ENCODE measurements around the gene GPC6. TPM values are rescaled to one million over a fixed set of nuclear protein-coding genes. Genes with fewer than 3 reads are reported as not detected.

Gene GPC6
- total RNA-seq, 1 donor from 2014 or later: 13.8 TPM

DNA sequence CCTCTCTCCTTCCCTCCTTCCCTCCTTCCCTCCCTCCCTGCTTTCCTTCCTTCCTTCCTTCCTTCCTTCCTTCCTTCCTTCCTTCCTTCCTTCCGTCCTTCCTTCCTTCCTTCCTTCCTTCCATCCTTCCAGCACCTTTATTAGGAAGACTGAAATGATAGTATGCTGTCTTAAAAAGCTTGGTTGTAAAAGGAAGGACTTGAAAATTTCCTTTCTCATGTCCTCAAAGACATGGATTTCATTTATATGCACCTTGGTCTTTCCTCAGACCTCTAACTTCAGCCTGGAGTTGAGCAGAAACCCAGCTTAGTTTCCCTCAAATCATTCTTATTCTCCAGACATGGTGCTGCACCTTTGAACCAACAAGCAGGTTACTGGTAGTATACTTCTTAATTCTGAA lies 141.7 kb downstream of the GPC6 start:
- Histone ChIP-seq H3K9me3 (no peaks in the 10 kb centered on the region), H3K27ac (no peak overlapping the region), H3K36me3 (no peaks in the 10 kb centered on the region), H3K27me3 (no peaks in the 10 kb centered on the region), H3K4me3 (no peak overlapping the region), H3K4me1 (no peaks in the 10 kb centered on the region)
- TF ChIP-seq, protein P1, sequence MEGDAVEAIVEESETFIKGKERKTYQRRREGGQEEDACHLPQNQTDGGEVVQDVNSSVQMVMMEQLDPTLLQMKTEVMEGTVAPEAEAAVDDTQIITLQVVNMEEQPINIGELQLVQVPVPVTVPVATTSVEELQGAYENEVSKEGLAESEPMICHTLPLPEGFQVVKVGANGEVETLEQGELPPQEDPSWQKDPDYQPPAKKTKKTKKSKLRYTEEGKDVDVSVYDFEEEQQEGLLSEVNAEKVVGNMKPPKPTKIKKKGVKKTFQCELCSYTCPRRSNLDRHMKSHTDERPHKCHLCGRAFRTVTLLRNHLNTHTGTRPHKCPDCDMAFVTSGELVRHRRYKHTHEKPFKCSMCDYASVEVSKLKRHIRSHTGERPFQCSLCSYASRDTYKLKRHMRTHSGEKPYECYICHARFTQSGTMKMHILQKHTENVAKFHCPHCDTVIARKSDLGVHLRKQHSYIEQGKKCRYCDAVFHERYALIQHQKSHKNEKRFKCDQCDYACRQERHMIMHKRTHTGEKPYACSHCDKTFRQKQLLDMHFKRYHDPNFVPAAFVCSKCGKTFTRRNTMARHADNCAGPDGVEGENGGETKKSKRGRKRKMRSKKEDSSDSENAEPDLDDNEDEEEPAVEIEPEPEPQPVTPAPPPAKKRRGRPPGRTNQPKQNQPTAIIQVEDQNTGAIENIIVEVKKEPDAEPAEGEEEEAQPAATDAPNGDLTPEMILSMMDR (IDR thresholded peaks at IDR 0.05): no peak
- TF ChIP-seq POLR2AphosphoS5 (IDR thresholded peaks at IDR 0.05; ENCODE audit: insufficient read depth in 1 of 2, low read depth in 1 of 2) (no peak), POLR2A (IDR thresholded peaks at IDR 0.05) (no peak)
- intact Hi-C loops (cut with DNase I): no loop called here
- no peak for DNase-seq (ENCODE audit: extremely low spot score in 2 of 2)

GRCh38 chr13:93368718-93369117 lies 142.1 kb downstream of the GPC6 start:
- Histone ChIP-seq H3K36me3 (no peaks in the 10 kb centered on the region), H3K4me1 (no peaks in the 10 kb centered on the region), H3K27me3 (no peaks in the 10 kb centered on the region), H3K9me3 (no peaks in the 10 kb centered on the region), H3K27ac (no peak overlapping the region), H3K4me3 (no peak overlapping the region)
- intact Hi-C loops (cut with DNase I): no loop called here
- no peak for DNase-seq (ENCODE audit: extremely low spot score in 2 of 2)
- TF ChIP-seq, protein P1 (IDR thresholded peaks at IDR 0.05): no peak
- TF ChIP-seq POLR2AphosphoS5 (IDR thresholded peaks at IDR 0.05; ENCODE audit: insufficient read depth in 1 of 2, low read depth in 1 of 2) (no peak), POLR2A (IDR thresholded peaks at IDR 0.05) (no peak)

DNA sequence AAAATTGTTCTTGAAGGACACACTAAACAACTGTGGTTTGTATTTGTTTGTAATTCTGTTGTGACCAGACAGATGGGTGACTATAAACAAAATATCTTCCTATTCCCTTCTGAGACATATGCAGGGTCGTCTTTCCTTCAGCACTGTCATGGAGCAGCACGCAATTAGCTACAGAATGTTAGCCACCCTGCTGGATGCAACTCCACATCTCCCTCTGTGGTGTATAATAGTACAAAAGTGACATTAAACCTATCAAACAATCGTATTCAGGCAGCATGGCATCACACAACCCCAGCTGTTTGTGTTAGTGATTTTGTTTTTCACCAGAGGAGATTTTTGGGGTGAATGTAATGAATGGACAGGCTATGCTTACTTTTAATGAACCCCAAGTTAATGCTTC lies 146.2 kb downstream of the GPC6 start:
- Histone ChIP-seq H3K27ac (no peak overlapping the region), H3K27me3 (no peaks in the 10 kb centered on the region), H3K36me3 (no peaks in the 10 kb centered on the region), H3K9me3 (no peaks in the 10 kb centered on the region), H3K4me1 (no peaks in the 10 kb centered on the region), H3K4me3 (no peak overlapping the region)
- intact Hi-C loops (cut with DNase I): no loop called here
- DNase-seq (ENCODE audit: extremely low spot score in 2 of 2): no peak
- TF ChIP-seq, protein P1 (IDR thresholded peaks at IDR 0.05): no peak
- TF ChIP-seq POLR2AphosphoS5 (IDR thresholded peaks at IDR 0.05; ENCODE audit: insufficient read depth in 1 of 2, low read depth in 1 of 2): no peak
- TF ChIP-seq POLR2A (IDR thresholded peaks at IDR 0.05): no peak

DNA sequence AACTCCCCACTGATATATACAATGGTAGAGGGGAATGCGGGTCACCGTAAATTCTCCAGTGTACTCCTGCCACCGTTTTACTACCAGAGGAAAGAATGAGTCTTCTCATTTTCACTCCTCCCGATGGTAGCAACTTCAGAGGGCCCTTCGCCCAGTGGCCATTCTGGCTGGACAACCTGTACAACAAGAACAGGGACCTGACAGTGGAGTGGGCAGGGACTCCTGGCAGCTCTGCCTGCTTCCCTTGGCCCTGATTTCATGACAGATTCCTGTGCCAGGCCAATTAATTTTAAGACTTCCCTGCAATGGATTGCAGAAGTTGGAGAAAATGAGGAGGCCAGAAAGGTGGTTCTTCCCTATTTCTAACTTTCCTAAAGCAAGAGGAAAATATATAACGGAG lies 148.9 kb downstream of the GPC6 start:
- no peak for TF ChIP-seq POLR2A (IDR thresholded peaks at IDR 0.05)
- TF ChIP-seq POLR2AphosphoS5 (IDR thresholded peaks at IDR 0.05; ENCODE audit: insufficient read depth in 1 of 2, low read depth in 1 of 2): no peak
- TF ChIP-seq, protein P1 (IDR thresholded peaks at IDR 0.05): no peak
- Histone ChIP-seq H3K4me1 (no peaks in the 10 kb centered on the region), H3K4me3 (no peak overlapping the region), H3K36me3 (no peaks in the 10 kb centered on the region), H3K9me3 (no peaks in the 10 kb centered on the region), H3K27me3 (no peaks in the 10 kb centered on the region), H3K27ac (no peak overlapping the region)
- intact Hi-C loops (cut with DNase I): no loop called here
- DNase-seq (ENCODE audit: extremely low spot score in 2 of 2): no peak

- TF ChIP-seq POLR2A (IDR thresholded peaks at IDR 0.05) (no peak), POLR2AphosphoS5 (IDR thresholded peaks at IDR 0.05; ENCODE audit: insufficient read depth in 1 of 2, low read depth in 1 of 2) (no peak)
- TF ChIP-seq, protein P1 (IDR thresholded peaks at IDR 0.05): no peak
- H3K36me3 ChIP-seq: no peaks in the 10 kb centered on the region
- intact Hi-C loops (cut with DNase I): no loop called here
Measured at GRCh38 chr13:93377196-93377595, 150.6 kb downstream of the GPC6 start.

More at GRCh38 chr13:93377196-93377595, 150.6 kb downstream of the GPC6 start:
- no peaks in the 10 kb centered on the region for H3K4me1 ChIP-seq
- no peak for DNase-seq (ENCODE audit: extremely low spot score in 2 of 2)
- H3K27ac ChIP-seq: no peak overlapping the region
- H3K4me3 ChIP-seq: no peak overlapping the region
- no peaks in the 10 kb centered on the region for H3K27me3 ChIP-seq
- no peaks in the 10 kb centered on the region for H3K9me3 ChIP-seq

Measured in vagina (tissue), 2 donors.